Stimulated activated CD8-positive, alpha-beta memory T cell treated with anti-CD3 and anti-CD28 coated beads, Interleukin-4, amount 100 ng/mL, for 24 hours (primary cell): ENCODE data around the gene TMEM108.

Experiments
- DNase-seq: peaks from one replicate; pipeline ENCODE4 v3.0.0-alpha.2; 2020; ENCODE audit warnings: low read depth

Gene TMEM108

DNA sequence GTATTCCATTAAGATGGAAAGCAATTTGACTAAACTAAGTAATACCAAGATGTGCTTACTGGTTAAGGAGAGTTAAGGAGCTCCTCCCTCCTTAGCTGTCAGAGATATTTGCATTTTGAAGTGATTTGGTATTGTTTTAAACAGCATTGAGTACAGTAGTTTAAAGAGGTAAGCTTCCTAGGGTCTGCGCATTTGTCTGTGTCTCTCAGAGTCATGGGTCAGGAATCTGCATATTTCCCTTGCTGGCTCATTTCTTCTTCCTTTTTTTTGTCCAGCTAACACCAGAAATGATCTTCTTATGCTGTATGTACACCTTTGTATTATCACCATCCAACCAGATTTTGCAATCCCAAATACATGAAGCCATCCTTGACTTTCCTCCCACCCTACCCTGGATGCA lies 198.7 kb downstream of the TMEM108 start:
- DNase-seq, result no peak

DNA sequence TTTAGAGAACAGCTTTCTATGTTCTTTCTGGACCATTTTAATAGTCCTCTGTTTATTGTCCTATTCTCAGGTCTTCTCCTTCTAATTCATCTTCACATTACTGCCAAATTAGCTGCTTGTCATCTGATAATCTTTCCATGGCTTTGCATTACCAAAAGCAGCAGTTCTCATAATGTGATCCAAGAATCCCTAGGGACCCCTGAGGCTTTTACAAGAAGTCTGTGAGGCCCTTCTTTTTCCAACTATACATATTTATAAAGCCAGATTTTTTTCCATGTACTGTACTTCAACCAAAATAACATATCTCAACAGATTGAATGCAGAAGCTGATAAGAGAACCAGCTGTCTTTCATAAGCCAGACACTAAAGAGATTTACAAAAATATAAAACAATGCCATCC lies 199.2 kb downstream of the TMEM108 start:
- no peak for DNase-seq

DNA sequence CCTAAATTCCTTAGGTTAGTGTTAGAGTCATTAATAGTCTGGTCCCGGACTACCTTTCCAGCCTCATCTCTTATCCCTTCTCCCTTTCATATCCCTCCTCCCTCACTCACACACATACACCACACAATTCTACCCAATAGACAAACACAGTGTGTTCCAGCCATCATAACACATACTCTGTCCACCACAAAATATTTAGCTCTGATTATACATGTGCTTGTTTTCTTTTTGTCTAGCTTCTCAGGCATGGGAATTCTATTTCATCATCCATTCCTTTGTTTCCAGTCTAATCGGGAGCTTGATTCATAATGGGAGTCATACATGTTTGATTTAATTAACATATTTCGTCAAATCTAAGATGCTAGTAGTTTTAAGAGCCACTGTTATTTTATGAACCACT lies 199.8 kb downstream of the TMEM108 start:
- DNase-seq, result no peak

DNA sequence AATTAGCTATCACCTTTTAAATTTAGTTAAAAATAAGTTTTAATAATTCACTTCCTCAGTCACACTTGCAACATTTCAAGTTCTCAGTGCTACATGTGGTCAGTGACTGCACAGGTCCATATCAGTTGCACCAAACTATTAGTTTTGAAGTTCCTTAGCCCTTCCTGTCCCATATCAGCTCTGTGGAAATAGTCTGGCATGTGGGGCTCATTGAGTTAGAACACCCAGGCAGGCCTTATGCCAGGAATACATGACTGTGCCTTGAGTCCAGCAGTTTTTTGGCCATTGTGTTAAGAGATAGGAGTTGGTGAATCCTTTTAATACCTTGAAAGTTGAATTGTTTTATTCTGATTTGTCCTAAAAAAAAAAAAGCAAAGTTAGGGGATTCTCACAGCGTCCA lies 207.9 kb downstream of the TMEM108 start:
- no peak for DNase-seq

DNA sequence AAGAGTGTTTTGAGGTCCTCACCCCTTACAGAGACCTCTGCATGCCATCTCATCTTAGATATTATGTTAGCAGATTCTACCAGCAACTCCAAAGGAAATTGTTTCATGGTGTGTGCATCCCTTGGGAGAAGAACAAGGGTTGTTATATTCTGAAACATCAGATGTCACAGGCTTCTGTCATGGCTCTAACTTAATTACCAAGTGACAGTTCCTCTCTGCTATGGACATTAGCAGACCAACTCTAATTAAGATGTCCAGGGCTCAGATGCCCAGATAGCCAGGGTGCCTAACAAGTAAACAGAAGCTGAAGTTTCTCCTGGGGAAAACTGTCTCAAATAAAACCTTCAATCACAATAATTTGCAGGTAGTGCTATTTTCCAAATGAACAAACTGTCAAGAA lies 208.6 kb downstream of the TMEM108 start:
- no peak for DNase-seq

DNA sequence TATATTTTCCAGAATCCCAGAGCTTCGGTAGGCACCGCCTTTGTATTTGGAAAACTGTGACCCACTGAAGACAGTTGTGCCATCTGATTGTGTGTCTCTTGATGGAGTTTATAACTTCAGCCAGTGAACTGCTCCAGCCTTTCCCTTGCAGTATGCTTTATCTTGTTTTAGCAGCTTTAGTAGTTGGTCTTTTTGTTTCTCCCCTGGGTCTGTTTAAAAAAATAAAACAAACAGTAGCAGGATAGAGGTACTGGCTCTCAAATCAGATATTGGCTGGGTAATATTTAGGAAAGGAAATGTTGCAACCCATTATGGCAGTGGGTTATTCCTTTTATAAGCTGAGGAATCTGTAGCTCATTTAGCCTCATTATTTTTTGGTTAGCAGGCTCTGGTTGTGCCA lies 210.2 kb downstream of the TMEM108 start:
- DNase-seq, result no peak

DNA sequence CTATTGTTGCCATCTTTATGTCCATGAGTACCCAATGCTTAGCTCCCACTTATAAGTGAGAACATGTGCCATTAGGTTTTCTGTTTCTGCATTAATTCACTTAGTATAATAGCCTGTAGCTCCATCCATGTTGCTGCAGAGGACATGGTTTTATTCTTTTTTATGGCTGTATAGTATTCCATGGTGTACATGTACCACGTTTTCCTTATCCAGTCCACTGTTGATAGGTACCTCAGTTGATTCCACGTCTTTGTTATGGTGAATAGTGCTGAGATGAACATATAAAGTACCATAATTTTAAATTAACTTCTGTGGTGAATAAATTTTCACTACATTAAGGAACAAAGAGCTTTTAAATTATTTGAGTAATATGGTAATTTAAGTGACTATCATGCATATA lies 211.3 kb downstream of the TMEM108 start:
- DNase-seq, result no peak

DNA sequence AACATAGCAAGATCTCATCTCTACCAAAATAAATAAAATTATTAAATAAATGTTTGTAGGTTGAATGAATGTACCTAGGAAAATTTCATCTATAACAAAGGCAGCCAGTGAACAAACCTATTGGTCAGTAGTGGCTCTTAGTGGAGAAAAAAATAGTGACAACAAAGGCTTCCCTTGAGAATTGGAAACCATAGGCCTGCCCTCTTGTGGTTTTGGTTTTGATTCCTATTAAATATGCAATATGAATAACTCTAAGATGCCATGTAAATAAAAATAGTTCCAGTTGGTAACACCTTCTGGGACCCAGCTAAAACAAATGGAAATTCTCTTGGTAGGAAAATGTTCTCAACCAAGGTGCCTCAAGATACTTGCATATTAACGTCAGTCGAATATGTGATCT lies 216.0 kb downstream of the TMEM108 start:
- no peak for DNase-seq

DNA sequence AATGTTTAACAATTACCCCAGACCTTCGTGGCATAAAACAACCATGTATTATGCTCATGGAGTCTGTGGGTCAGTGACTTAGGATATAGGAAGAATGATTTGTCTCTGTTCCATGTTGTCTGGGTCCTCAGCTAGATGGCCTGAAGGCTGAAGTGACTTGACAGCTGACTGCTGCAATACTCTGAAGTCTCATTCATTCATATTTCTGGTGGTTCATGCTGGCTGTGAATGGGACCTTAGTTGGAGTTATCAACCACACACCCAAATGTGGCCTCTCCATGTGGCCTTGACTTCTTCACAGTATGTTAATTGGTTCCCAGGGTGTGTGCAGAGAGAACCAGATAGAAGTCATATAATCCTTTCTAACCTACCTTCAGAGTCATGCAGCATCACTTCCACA lies 216.5 kb downstream of the TMEM108 start:
- no peak for DNase-seq

DNA sequence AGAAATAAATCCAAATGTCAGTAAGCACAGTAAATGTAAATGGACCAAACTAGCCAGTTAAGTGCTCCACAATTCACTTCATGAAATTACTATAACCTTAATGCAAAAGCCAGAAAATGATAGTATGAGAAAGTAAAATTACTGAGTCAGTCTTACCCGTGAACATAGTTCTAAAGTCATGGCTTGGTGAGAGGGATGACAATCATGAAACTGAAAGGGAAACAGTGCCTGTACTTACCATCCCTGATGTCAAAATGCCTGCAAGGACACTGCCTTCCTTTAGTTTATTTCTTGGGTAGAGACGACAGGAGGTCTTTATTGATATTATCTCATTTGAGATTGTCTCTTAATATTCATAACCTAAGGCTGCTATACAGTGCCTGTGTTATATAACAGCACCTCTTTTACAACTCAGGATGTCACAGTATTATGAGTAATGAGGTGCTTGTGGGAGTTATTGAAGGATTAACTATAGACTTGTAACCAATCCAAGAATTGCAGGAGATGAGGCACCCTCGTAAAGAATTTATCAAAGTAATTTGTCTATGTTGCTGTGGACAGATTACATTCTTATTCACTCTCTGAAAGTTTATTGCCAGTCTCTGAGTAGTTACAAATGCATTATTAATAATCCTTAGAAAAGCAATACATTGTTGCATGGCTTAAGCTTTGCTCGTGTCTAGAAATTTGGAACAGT lies 218.7 kb downstream of the TMEM108 start:
- no peak for DNase-seq

DNA sequence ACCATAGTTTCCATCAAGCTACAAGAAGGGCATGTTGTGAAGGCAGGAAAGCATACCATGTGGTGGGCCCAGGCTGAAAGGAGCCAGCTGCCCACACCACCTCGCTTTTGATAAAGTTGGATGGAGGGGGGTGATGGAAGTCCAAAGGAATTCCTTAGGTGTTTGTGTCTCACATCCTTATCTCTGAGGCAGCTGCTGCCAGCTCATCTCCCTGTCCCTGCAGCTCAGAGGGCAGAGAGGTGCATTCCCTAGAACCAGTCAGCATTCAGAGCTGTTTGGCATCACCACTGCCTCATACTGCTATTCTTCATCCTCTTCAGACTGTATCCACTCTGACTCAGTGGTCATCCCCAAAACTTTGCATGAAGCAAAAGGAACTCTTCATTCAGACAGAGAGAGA lies 220.2 kb downstream of the TMEM108 start:
- no peak for DNase-seq

DNA sequence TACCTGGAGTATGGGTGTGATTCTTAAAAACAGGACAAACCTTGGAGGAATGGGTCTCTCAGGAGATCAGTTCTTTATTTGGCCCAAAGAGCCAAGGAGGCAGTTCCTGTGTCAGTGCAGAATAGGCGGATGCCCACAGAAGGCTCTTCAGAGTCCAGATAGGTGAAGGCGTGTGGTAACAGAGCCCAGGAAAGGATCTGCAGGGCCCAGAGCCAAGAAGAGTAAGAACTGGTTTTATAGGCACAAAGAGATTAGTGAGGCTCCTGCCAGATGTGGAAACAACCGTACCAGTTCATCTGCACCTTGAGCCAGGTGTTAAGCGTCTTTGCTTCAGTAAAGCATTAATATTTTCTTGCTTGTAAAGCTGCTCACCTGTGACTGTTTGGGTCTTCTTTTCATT lies 221.6 kb downstream of the TMEM108 start:
- no peak for DNase-seq

DNA sequence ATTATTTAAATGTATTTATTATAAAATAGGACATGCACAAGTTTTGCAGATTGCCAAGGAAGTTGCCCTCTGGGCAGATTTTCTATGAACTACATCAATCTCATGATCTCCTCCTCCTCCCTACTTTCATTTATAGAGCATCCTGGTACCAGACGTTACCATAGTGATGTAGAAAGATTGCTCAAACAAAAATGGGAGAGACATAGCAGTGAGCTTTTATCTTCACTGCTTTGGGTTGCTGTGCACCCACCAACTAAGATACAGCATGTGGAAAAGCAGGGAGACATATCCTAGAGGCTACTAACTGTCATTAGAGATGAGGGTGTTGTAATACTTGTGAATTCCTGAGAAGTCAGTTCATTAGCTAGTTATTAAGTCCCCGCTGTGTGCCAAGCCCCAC lies 224.1 kb downstream of the TMEM108 start:
- DNase-seq, result no peak

DNA sequence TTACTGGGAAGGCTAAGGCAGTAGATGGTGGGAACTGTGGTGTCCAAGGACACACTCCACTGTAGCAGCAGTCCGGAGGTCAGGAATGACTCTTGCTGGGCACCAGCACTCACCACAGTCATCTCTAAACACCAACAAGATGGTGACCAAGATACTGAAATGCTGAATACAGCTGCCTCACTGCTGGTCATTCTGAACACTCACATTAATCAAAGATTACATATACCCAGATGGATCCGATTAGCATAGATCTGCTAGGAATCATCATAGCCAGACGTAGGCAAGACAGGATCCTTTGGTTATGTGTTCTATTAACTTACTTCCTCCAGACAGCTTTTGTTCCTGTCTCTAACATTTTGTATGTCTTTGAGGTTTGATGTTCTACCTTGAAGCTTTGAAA lies 226.7 kb downstream of the TMEM108 start:
- no peak for DNase-seq

DNA sequence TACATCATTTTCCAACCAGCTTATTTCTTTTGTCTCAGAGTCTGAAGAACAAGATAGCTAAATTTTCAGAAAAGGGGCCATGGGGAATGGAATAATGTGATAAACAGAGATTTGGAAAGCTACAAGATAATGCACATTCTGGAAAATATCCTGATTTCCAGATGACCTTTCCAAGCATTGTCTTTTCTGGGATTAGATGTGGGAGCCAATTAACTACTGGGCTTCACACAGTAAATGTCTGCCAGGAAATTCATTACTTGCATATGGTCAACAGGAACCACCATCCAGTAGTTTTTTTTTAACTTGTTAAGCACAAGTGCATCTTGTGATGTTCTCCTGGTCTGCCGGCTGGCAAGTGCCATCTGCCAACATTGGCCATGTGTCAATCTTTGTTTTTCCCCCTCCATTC lies 230.5 kb downstream of the TMEM108 start:
- no peak for DNase-seq

DNA sequence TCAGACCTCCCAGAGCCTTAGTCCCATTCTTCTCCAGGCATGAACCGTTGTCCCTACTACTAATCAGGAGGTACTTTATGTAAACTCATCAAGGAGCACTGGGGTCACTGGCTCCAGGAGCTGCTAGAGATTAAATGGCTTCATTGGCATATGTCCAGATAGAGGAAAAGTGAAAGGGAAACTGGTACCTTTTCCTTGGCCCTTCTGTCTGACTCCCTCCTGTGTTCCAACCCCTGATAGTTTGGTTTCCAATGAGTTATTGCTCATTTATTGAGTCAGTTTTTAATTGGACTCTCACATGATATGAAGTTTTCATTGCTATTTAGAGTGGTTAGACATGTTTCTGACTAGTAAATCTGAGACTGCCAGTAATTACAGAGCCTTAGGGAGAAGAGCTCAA lies 231.2 kb downstream of the TMEM108 start:
- no peak for DNase-seq

DNA sequence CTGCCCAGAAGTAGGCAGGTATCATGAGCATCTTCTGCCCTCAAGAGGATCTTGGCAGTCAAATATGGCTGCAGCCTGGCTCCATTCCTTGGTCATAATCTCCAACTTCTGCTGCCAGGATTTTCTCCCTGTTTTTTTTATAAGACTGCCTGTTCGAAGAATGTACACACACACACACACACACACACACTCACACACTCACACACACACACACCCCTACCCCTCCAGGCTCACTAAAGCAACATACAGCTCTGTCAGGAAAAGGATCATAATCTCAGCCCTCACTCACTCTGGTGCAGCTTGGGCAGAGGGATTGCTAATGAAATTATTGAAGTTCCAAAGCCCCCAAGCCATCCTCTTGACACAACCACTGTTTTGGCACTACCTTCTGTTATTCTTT lies 232.4 kb downstream of the TMEM108 start:
- no peak for DNase-seq

DNA sequence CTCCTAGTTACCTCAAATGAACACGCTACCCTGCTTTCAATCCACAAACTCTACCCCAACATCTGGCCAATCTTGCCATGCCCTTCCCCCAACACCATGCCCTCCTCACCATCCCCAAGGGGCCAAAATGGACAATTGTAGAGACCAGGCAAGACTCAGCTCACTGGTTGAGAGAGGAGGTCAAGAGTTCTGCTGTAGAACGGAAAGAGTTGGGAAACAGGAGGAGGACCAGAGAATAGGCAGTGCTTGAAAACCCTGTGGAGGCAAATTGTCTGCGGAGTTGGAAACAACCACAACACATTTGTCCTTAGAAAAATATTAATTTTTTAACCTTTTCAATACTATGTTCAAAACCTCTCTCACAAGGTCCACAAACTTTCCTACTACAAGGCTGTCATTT lies 232.9 kb downstream of the TMEM108 start:
- no peak for DNase-seq

DNA sequence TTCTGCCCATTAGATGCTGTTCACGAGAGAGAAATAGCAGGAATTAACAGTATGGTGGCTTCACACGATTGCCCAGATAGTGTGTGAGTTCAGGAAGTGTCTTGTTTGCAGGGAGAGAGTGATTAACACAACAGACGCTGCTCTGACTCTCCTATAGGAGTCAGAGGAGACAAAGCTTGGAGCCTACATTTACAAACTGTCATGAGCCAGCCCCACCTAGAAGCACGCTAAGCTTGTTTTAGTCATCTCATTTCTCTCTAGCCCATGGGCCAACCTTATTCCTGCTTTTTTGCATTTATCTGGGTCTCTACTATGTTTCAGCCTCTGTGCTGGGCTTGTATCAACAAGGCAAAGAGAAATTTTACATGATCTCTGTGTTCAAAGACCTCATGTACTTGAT lies 233.3 kb downstream of the TMEM108 start:
- DNase-seq, result no peak

DNA sequence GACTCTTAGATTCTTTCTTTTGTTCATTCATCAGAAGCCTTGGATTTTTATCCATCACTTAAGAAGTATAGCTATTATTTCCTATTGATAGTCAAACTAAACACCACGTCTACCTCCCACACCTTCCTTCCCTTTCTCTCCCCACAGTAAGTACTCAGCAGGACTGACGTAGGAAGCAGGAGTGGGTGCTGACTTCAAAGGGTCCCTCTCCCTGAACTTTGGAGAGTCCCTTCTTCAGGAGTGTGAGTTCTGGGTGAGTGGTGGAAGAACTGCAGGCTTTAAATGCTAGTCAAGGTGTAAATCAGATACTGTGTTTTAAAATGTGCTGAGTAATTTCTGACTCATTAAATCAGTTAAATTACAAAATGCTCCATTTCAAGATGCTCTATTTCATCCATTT lies 235.2 kb downstream of the TMEM108 start:
- no peak for DNase-seq

DNA sequence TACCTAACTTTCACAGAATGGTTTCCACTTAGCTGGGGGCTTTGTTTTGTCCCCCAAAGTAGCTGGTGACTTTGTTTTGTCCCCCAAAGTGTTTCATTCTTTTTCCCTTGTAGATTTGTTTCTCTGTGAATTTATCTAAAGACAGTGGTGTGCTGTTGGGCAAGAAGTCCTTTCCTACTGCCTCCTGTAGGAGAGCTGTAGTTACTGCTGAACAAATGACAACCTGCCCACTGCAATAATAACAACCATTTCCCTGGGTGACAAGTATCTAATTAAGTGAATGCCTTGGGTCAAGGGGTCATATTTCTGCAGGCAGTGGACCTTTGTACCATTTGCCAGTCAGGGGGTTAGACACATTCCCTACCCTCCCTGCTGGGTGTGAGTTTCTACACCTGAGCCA lies 236.3 kb downstream of the TMEM108 start:
- no peak for DNase-seq

DNA sequence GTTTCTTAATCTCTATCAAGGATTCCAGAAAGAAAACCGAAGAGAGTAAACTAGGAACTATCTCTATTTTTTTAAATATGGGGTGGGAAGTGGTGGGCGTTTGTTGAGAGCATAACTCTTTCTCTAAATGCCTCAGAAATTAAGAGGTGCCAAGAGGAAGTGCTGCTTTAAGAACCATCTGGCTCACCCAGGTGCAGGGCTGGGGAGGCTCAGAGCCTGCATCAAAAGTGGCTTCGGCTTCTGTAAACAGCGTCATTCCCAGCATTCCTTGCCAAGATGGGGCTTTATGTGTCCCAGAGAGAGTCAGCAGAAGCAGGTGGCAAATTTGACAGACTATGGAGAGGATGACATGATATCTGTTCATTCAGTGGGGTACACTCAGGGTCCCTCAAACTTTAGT lies 238.4 kb downstream of the TMEM108 start:
- no peak for DNase-seq

DNA sequence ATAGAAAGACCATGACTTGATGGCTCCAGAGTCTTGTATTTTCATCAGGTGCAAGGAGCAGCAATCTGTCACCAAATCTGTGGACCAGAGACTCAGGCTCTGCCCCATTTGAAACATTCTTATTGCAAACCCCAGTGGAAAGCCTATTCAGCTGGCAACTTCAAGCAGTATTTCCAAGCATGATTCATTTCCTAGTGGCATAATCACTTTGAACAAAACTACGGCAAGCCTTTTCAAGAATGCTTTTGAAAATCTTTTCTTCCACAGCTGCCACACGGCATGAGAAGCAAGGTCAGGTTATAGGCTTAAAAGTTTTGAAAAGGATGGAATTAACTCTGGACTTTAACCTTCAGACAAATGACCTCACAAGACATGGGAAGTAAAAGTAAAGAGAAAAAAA lies 239.6 kb downstream of the TMEM108 start:
- DNase-seq, result no peak

DNA sequence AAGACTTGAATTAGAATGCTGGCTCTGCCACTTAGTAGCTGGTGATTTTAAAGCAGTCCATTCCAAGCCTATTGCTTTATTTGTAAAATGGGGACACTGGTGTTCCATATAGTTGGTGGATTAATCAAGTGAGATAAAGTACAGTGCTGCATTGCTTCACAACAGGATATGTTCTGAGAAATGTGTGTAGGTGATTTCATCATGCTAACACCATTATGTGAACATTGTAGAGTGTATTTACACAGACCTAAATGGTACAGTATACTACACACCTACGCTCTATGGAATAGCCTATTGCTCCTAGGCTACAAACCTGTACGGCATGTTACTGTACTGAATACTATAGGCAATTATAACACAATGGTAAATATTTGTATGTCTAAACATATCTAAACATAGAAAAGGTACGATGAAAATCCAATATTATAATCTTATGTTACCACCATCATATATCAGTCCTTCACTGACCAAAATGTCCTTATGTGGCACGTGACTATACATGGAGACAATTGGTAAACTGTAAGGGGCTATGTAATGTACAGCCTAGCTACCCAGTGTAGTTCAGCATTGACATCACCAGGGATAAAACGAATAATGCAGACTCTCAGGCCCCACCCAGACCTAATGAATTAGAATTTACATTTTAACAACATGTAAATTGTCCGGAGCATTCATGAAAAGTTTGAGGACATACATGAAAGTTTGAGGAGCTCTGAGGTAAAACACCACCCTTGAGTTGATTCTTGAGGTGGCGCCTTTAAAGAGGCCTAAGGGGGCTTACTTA lies 240.3 kb downstream of the TMEM108 start:
- DNase-seq, result no peak
